MM.1S (cell line): ENCODE data around the gene PLCH1.

ENCODE experiments used
- DNase-seq: peaks from one replicate; pipeline ENCODE4 v3.0.0-alpha.2; 2015
- H2AFZ ChIP-seq: fragments of 300-600 bp; sonication (generic); 2 replicates; pipeline ENCODE4 v1.6.0; 2016; ENCODE audit warnings: antibody characterized with exemption, low read length
- H3F3A ChIP-seq: fragments of 300-600 bp; sonication (generic); 2 replicates; pipeline ENCODE4 v1.6.1; 2016; ENCODE audit warnings: mild to moderate bottlenecking, antibody characterized with exemption, low read length, moderate library complexity, mixed read lengths; ENCODE audit not compliant: insufficient read depth
- H3K27ac ChIP-seq: fragments of 300-600 bp; sonication (generic); 2 replicates; pipeline ENCODE4 v1.5.1; 2016; ENCODE audit warnings: mild to moderate bottlenecking, low read length
- H3K27me3 ChIP-seq: fragments of 300-600 bp; sonication (generic); replicated peaks from 2 replicates; pipeline ENCODE4 v1.6.0; 2016; ENCODE audit warnings: low read length; ENCODE audit not compliant: insufficient read depth
- H3K36me3 ChIP-seq: fragments of 300-600 bp; sonication (generic); replicated peaks from 2 replicates; pipeline ENCODE4 v1.6.1; 2016; ENCODE audit warnings: mild to moderate bottlenecking, low read length, mixed read lengths; ENCODE audit not compliant: insufficient read depth
- H3K4me1 ChIP-seq: fragments of 300-600 bp; sonication (generic); 2 replicates; pipeline ENCODE4 v1.6.1; 2016; ENCODE audit warnings: low read length, mixed read lengths
- H3K4me2 ChIP-seq: fragments of 300-600 bp; sonication (generic); 2 replicates; pipeline ENCODE4 v1.6.0; 2016; ENCODE audit warnings: low read depth, low read length
- H3K4me3 ChIP-seq: fragments of 300-600 bp; sonication (generic); 2 replicates; pipeline ENCODE4 v1.5.1; 2016; ENCODE audit warnings: low read length, mixed read lengths
- H3K79me2 ChIP-seq: fragments of 300-600 bp; sonication (generic); 2 replicates; pipeline ENCODE4 v1.6.1; 2016; ENCODE audit warnings: mixed run types, low read length, mixed read lengths
- H3K9ac ChIP-seq: fragments of 300-600 bp; sonication (generic); 2 replicates; pipeline ENCODE4 v1.6.1; 2016; ENCODE audit warnings: low read length, mixed read lengths
- H3K9me2 ChIP-seq: fragments of 300-600 bp; sonication (generic); replicated peaks from 2 replicates; pipeline ENCODE4 v1.6.1; 2016; ENCODE audit warnings: mild to moderate bottlenecking, low read length, mixed read lengths; ENCODE audit not compliant: insufficient read depth
- H3K9me3 ChIP-seq: fragments of 300-600 bp; sonication (generic); replicated peaks from 2 replicates; pipeline ENCODE4 v1.6.1; 2016; ENCODE audit warnings: mild to moderate bottlenecking, low read length, mixed read lengths; ENCODE audit not compliant: insufficient read depth
- H4K20me1 ChIP-seq: fragments of 300-600 bp; sonication (generic); 2 replicates; pipeline ENCODE4 v1.6.1; 2016; ENCODE audit warnings: mild to moderate bottlenecking, low read length, moderate library complexity, mixed read lengths; ENCODE audit not compliant: insufficient read depth
- EZH2 ChIP-seq: fragments of 300-600 bp; sonication (generic); optimal IDR thresholded peaks from 2 replicates; pipeline ENCODE3; 2017; ENCODE audit warnings: low read depth, mild to moderate bottlenecking, antibody characterized with exemption, low read length, mixed read lengths
- EZH2phosphoT487 ChIP-seq: fragments of 300-600 bp; sonication (generic); IDR thresholded peaks from 2 replicates; pipeline ENCODE4 v1.6.1; 2018; ENCODE audit warnings: antibody characterized with exemption, low read length
- TF ChIP-seq, protein P1 (sequence below): fragments of 300-600 bp; sonication (generic); IDR thresholded peaks from 2 replicates; pipeline ENCODE4 v1.5.1; 2016; ENCODE audit warnings: antibody characterized with exemption, low read length, mixed read lengths

PLCH1 gene

DNA sequence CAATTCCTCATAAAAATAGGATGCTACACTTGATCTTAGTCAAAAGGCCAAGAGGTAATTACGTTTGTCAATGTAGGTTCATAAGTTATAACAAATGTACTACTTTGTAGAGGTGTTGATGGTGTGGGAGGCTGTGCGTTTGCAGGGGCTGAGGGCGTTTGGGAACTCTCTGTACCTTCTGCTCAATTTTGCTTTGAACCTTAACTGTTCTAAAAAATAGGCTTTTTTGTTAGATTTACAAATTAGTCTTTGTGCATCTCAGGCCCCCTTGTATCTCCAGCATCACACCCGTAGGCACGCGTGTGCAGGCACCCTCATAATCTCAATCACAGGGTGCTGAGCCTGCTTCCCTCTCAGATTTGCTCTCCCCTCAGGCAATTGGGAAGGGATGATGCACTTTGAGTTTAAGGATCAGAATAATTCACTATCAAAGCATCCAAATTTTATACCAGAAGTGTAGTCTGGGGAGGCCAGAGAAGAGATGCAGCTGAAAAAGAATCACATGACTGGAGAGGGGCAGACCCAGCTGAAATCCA, 415.3 kb downstream of the PLCH1 start:
- Histone ChIP-seq H3K9ac (no peak overlapping the region), H4K20me1 (no peaks in the 10 kb centered on the region), H3K4me1 (peaks cover 13% of the 10 kb centered on the region), H3K27me3 (no peaks in the 10 kb centered on the region), H3K36me3 (no peaks in the 10 kb centered on the region), H3K79me2 (no peaks in the 10 kb centered on the region), H3F3A (no peaks in the 10 kb centered on the region; the same call in 1 of the 2 replicates), H3K4me3 (no peak overlapping the region), H3K9me3 (no peaks in the 10 kb centered on the region), H2AFZ (no peak overlapping the region), H3K9me2 (no peaks in the 10 kb centered on the region), H3K4me2 (no peak overlapping the region), H3K27ac (no peak overlapping the region)
- DNase-seq, result no peak
- TF ChIP-seq EZH2phosphoT487, result no peak
- no peak for TF ChIP-seq EZH2
- TF ChIP-seq, protein P1, sequence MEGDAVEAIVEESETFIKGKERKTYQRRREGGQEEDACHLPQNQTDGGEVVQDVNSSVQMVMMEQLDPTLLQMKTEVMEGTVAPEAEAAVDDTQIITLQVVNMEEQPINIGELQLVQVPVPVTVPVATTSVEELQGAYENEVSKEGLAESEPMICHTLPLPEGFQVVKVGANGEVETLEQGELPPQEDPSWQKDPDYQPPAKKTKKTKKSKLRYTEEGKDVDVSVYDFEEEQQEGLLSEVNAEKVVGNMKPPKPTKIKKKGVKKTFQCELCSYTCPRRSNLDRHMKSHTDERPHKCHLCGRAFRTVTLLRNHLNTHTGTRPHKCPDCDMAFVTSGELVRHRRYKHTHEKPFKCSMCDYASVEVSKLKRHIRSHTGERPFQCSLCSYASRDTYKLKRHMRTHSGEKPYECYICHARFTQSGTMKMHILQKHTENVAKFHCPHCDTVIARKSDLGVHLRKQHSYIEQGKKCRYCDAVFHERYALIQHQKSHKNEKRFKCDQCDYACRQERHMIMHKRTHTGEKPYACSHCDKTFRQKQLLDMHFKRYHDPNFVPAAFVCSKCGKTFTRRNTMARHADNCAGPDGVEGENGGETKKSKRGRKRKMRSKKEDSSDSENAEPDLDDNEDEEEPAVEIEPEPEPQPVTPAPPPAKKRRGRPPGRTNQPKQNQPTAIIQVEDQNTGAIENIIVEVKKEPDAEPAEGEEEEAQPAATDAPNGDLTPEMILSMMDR, result no peak

DNA sequence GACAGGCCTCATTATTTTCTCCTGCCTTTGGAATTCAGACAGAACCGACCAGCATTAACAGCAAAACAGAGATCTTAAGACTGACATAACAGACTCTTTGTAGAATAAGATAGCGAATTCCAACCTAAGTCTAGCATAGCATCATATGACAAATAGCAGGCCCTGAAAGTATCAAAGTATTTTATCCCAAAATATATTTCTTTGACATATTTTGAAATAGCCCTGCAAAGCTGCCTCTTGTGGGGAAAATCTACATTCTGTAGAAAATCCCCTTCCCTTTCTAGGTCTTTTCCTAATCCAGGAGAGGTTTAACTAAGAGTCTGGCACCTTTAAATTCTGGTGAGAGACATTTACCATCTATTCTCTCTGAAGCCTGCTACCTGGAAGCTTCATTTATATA, 417.0 kb downstream of the PLCH1 start:
- no peaks in the 10 kb centered on the region; the same call in 1 of the 2 replicates for H3F3A ChIP-seq
- H3K9me3 ChIP-seq, result no peaks in the 10 kb centered on the region
- H4K20me1 ChIP-seq, result no peaks in the 10 kb centered on the region
- no peak overlapping the region for H3K4me3 ChIP-seq
- no peak overlapping the region for H3K4me2 ChIP-seq
- H3K9ac ChIP-seq, result no peak overlapping the region
- no peak for DNase-seq
- no peak overlapping the region for H2AFZ ChIP-seq
- TF ChIP-seq EZH2phosphoT487 (no peak), EZH2 (no peak)
- TF ChIP-seq, protein P1, result no peak
- H3K79me2 ChIP-seq, result no peaks in the 10 kb centered on the region
- H3K4me1 ChIP-seq, result 0 out of 2 replicates have a peak, but pooled peaks cover 5% of the 10 kb centered on the region
- H3K9me2 ChIP-seq, result no peaks in the 10 kb centered on the region
- H3K36me3 ChIP-seq, result no peaks in the 10 kb centered on the region
- no peak overlapping the region for H3K27ac ChIP-seq
- H3K27me3 ChIP-seq, result no peaks in the 10 kb centered on the region

DNA sequence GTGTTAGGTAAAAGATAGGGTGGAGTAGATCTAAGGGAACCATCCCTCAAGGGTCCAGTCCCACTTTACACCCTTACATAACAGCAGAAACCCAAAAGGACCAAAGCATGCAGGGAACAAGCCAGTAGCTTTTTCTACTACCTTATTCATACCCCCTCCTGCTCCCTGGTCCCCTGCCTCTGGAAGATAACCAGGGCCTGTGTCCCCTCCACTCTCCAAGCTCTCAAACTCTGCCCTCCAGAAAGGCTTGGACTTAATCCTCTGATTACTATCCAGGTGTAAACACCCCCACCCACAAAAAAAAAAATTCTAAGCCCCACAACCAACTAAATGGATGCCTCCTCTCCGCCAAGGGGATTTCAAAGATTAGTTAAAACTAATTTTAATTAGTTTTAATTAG, 417.4 kb downstream of the PLCH1 start:
- Histone ChIP-seq H3K9me2 (no peaks in the 10 kb centered on the region), H2AFZ (no peak overlapping the region), H3K4me1 (0 out of 2 replicates have a peak, but pooled peaks cover 5% of the 10 kb centered on the region), H3K4me3 (no peak overlapping the region), H3K9me3 (no peaks in the 10 kb centered on the region), H3K27me3 (no peaks in the 10 kb centered on the region), H3K27ac (no peak overlapping the region), H3K36me3 (no peaks in the 10 kb centered on the region), H3F3A (no peaks in the 10 kb centered on the region; the same call in 1 of the 2 replicates), H4K20me1 (no peaks in the 10 kb centered on the region), H3K79me2 (no peaks in the 10 kb centered on the region), H3K4me2 (no peak overlapping the region), H3K9ac (no peak overlapping the region)
- TF ChIP-seq EZH2phosphoT487 (no peak), EZH2 (no peak)
- TF ChIP-seq, protein P1, result no peak
- DNase-seq, result no peak
